NCI-H2171 (cell line): ENCODE data around the gene KIAA0825.

Source experiments
- DNase-seq: peaks from one replicate; lab custom pipeline; 2025; lab: John Stamatoyannopoulos, UW

KIAA0825 gene

GRCh38 chr5:94618493-94619328 is at the start of gene KIAA0825, which contains the start of gene SLF1:
KIAA0825 (minus strand) TSS chr5:94618604; CDS start chr5:94537126, 81,478 bp downstream.
SLF1 (plus strand) TSS chr5:94618669; CDS start chr5:94628811, 10,142 bp downstream.
- peak; percentile 58 for DNase-seq

- DNase-seq: no peak
Measured at GRCh38 chr5:94667937-94668336, 49.5 kb upstream of the KIAA0825 start.

GRCh38 chr5:94661086-94661485 is 42.7 kb upstream of the KIAA0825 start:
- no peak for DNase-seq

- DNase-seq: no peak
Measured at GRCh38 chr5:94660506-94660905, 42.1 kb upstream of the KIAA0825 start.

GRCh38 chr5:94658272-94658671 is 39.9 kb upstream of the KIAA0825 start:
- DNase-seq: no peak

GRCh38 chr5:94649874-94650273 is 31.5 kb upstream of the KIAA0825 start:
- no peak for DNase-seq

- no peak for DNase-seq
Measured at GRCh38 chr5:94646758-94647157, 28.4 kb upstream of the KIAA0825 start.

- no peak for DNase-seq
Measured at GRCh38 chr5:94645053-94645452, 26.6 kb upstream of the KIAA0825 start.

GRCh38 chr5:94640176-94640575 is 21.8 kb upstream of the KIAA0825 start:
- DNase-seq: no peak

- no peak for DNase-seq
Measured at GRCh38 chr5:94632024-94632423, 13.6 kb upstream of the KIAA0825 start.

- no peak for DNase-seq
Measured at GRCh38 chr5:94627191-94627590, 8.8 kb upstream of the KIAA0825 start.

- no peak for DNase-seq
Measured at GRCh38 chr5:94623877-94624276, 5.5 kb upstream of the KIAA0825 start.

GRCh38 chr5:94623011-94623410 is 4.6 kb upstream of the KIAA0825 start:
- DNase-seq: no peak

GRCh38 chr5:94621763-94622162 is 3.4 kb upstream of the KIAA0825 start:
- no peak for DNase-seq

- DNase-seq: no peak
Measured at GRCh38 chr5:94620256-94620655, 1.9 kb upstream of the KIAA0825 start.

GRCh38 chr5:94618029-94618492 is 343 bp downstream of the KIAA0825 start:
- DNase-seq: peak; percentile 6

- DNase-seq: no peak
Measured at GRCh38 chr5:94615862-94616261, 2.5 kb downstream of the KIAA0825 start.

- DNase-seq: no peak
Measured at GRCh38 chr5:94614156-94614805, 4.1 kb downstream of the KIAA0825 start.

GRCh38 chr5:94613583-94613982 is 4.8 kb downstream of the KIAA0825 start:
- no peak for DNase-seq

GRCh38 chr5:94595281-94595840 is 23.0 kb downstream of the KIAA0825 start:
- DNase-seq: no peak

GRCh38 chr5:94577466-94578245 is 40.7 kb downstream of the KIAA0825 start:
- DNase-seq: no peak

GRCh38 chr5:94575196-94575595 is 43.2 kb downstream of the KIAA0825 start:
- no peak for DNase-seq
